ENCODE results near the gene INPP5B.

- TF ChIP-seq ATF2 (CRISPR knock-in tag; IDR thresholded peaks at IDR 0.05) (no peak), CTCF (IDR thresholded peaks at IDR 0.05 in 2 of 3, conservative IDR thresholded peaks at IDR 0.05 in 1 of 3; ENCODE audit: insufficient read depth in 2 of 3, low read depth in 1 of 3, low read length in 3 of 3) (no peak), JUNB (CRISPR knock-in tag; conservative IDR thresholded peaks at IDR 0.05) (no peak), GATAD2A (IDR thresholded peaks at IDR 0.05) (no peak), ZHX1 (conservative IDR thresholded peaks at IDR 0.05; ENCODE audit: low read length) (no peak), POLR2A (conservative IDR thresholded peaks at IDR 0.05) (no peak), FOXM1 (IDR thresholded peaks at IDR 0.05; ENCODE audit: low read depth) (no peak), FOXM1 (CRISPR knock-in tag; IDR thresholded peaks at IDR 0.05; ENCODE audit: low read depth) (no peak), ZNF589 (CRISPR knock-in tag; IDR thresholded peaks at IDR 0.05; ENCODE audit: low read depth) (no peak), KLF10 (CRISPR knock-in tag; IDR thresholded peaks at IDR 0.05) (no peak), BRF2 (IDR thresholded peaks at IDR 0.05; ENCODE audit: borderline replicate concordance, insufficient read depth, insufficient read length) (no peak), IRF9 (tag; IDR thresholded peaks at IDR 0.05) (no peak), TCF7L2 (IDR thresholded peaks at IDR 0.05; ENCODE audit: low read depth, low read length) (no peak)
Observed at GRCh38 chr1:37930246-37931101, 16.4 kb downstream of the INPP5B start.

Data from K562 (cell line).